HEK293T (cell line): ENCODE measurements around the gene FAM20C.

Experiments
- CTCF ChIA-PET: fragments of 350-600 bp; formaldehyde crosslinking; extraction: SDS; loops from one replicate; lab custom pipeline; 2021; ENCODE audit warnings: antibody characterized with exemption, inconsistent platforms; lab: Yijun Ruan, JAX
- POLR2A ChIA-PET: fragments of 350-600 bp; formaldehyde crosslinking; extraction: SDS; loops from one replicate; lab custom pipeline; 2020; ENCODE audit warnings: antibody characterized with exemption, inconsistent platforms; lab: Yijun Ruan, JAX
- DNase-seq: peaks from one replicate; pipeline ENCODE4 v3.0.0; 2012; ENCODE audit warnings: mixed read lengths; ENCODE audit errors: extremely low spot score
- ARNT ChIP-seq: fragments of 450-650 bp; IDR thresholded peaks from 2 replicates; pipeline ENCODE4 v1.6.1; 2017; ENCODE audit warnings: mild to moderate bottlenecking
- BHLHE40 ChIP-seq: fragments of 450-650 bp; IDR thresholded peaks from 2 replicates; pipeline ENCODE4 v1.6.1; 2016; ENCODE audit warnings: mild to moderate bottlenecking, moderate library complexity, borderline replicate concordance
- CTBP1 ChIP-seq: fragments of 450-650 bp; IDR thresholded peaks from 2 replicates; pipeline ENCODE4 v1.6.1; 2016; ENCODE audit warnings: borderline replicate concordance
- ELF4 ChIP-seq: fragments of 450-650 bp; IDR thresholded peaks from 2 replicates; pipeline ENCODE4 v1.6.1; 2017; ENCODE audit warnings: antibody characterized with exemption
- FOXA1 ChIP-seq: fragments of 450-650 bp; IDR thresholded peaks from 2 replicates; pipeline ENCODE4 v1.6.1; 2016; ENCODE audit warnings: mild to moderate bottlenecking
- FOXK2 ChIP-seq: fragments of 450-650 bp; IDR thresholded peaks from 2 replicates; pipeline ENCODE4 v1.6.1; 2016; ENCODE audit warnings: mild to moderate bottlenecking
- FOXM1 ChIP-seq: fragments of 450-650 bp; IDR thresholded peaks from 2 replicates; pipeline ENCODE4 v1.6.1; 2017; ENCODE audit warnings: mild to moderate bottlenecking, borderline replicate concordance
- HDGF ChIP-seq: fragments of 450-650 bp; IDR thresholded peaks from 2 replicates; pipeline ENCODE4 v1.6.1; 2017; ENCODE audit warnings: antibody characterized with exemption, borderline replicate concordance
- L3MBTL2 ChIP-seq: fragments of 450-650 bp; conservative IDR thresholded peaks from 2 replicates; pipeline ENCODE4 v1.6.1; 2016; ENCODE audit warnings: mild to moderate bottlenecking
- LEF1 ChIP-seq: fragments of 450-650 bp; IDR thresholded peaks from 2 replicates; pipeline ENCODE4 v1.6.1; 2017; ENCODE audit warnings: mild to moderate bottlenecking, borderline replicate concordance
- NFRKB ChIP-seq: fragments of 450-650 bp; IDR thresholded peaks from 2 replicates; pipeline ENCODE4 v1.6.1; 2016; ENCODE audit warnings: mild to moderate bottlenecking, moderate library complexity
- PKNOX1 ChIP-seq: fragments of 450-650 bp; IDR thresholded peaks from 2 replicates; pipeline ENCODE4 v1.6.1; 2016
- SP1 ChIP-seq: fragments of 450-650 bp; IDR thresholded peaks from 2 replicates; pipeline ENCODE4 v1.6.1; 2017
- SUZ12 ChIP-seq: fragments of 450-650 bp; IDR thresholded peaks from 2 replicates; pipeline ENCODE4 v1.6.1; 2016; ENCODE audit warnings: mild to moderate bottlenecking
- TARDBP ChIP-seq: fragments of 450-650 bp; IDR thresholded peaks from 2 replicates; pipeline ENCODE4 v1.6.1; 2016
- ZNF384 ChIP-seq: fragments of 450-650 bp; IDR thresholded peaks from 2 replicates; pipeline ENCODE4 v1.6.1; 2016

FAM20C gene

GRCh38 chr7:212754-213153, 20.4 kb downstream of the FAM20C start:
- ChIA-PET CTCF (no interaction called here), POLR2A (no interaction called here)
- DNase-seq, result no peak
- TF ChIP-seq CTBP1 (no peak), NFRKB (no peak), LEF1 (no peak), ELF4 (no peak), FOXA1 (no peak)

GRCh38 chr7:213324-213993, 21.1 kb downstream of the FAM20C start:
- POLR2A ChIA-PET, result no interaction called here
- no peak for TF ChIP-seq ARNT
- TF ChIP-seq HDGF, result no peak
- no peak for TF ChIP-seq TARDBP
- TF ChIP-seq NFRKB, result no peak
- CTCF ChIA-PET, result no interaction called here
- no peak for DNase-seq

GRCh38 chr7:214410-215212, 22.2 kb downstream of the FAM20C start:
- DNase-seq, result no peak
- ChIA-PET POLR2A (no interaction called here), CTCF (no interaction called here)
- TF ChIP-seq FOXM1 (no peak), CTBP1 (no peak), PKNOX1 (no peak)

- POLR2A ChIA-PET, result no interaction called here
- DNase-seq, result no peak
- TF ChIP-seq PKNOX1, result no peak
- TF ChIP-seq SP1, result no peak
- TF ChIP-seq ZNF384, result no peak
- TF ChIP-seq CTBP1, result no peak
- no peak for TF ChIP-seq ARNT
- TF ChIP-seq TARDBP, result no peak
- no peak for TF ChIP-seq SUZ12
- no peak for TF ChIP-seq LEF1
- no peak for TF ChIP-seq FOXM1
- no peak for TF ChIP-seq HDGF
- TF ChIP-seq ELF4, result no peak
- TF ChIP-seq NFRKB, result no peak
- no peak for TF ChIP-seq FOXA1
- TF ChIP-seq BHLHE40, result no peak
- TF ChIP-seq FOXK2, result no peak
- no peak for TF ChIP-seq L3MBTL2
- CTCF ChIA-PET, result no interaction called here
Observed at GRCh38 chr7:216360-217300, 24.3 kb downstream of the FAM20C start.

- CTCF ChIA-PET, result no interaction called here
- POLR2A ChIA-PET, result no interaction called here
- no peak for DNase-seq
- no peak for TF ChIP-seq ARNT
- no peak for TF ChIP-seq FOXK2
- TF ChIP-seq HDGF, result no peak
- TF ChIP-seq FOXM1, result no peak
- no peak for TF ChIP-seq ZNF384
- TF ChIP-seq L3MBTL2, result no peak
- TF ChIP-seq LEF1, result no peak
- TF ChIP-seq PKNOX1, result no peak
- no peak for TF ChIP-seq BHLHE40
- TF ChIP-seq CTBP1, result no peak
- TF ChIP-seq ELF4, result no peak
- no peak for TF ChIP-seq SP1
- TF ChIP-seq NFRKB, result no peak
- TF ChIP-seq FOXA1, result no peak
- TF ChIP-seq SUZ12, result no peak
Observed at GRCh38 chr7:217781-218180, 25.4 kb downstream of the FAM20C start.

- TF ChIP-seq SUZ12 (no peak), PKNOX1 (no peak), ELF4 (no peak), FOXM1 (no peak), BHLHE40 (no peak), L3MBTL2 (no peak), FOXA1 (no peak)
- POLR2A ChIA-PET, result no interaction called here
- CTCF ChIA-PET, result no interaction called here
- no peak for DNase-seq
Observed at GRCh38 chr7:218316-218715, 25.9 kb downstream of the FAM20C start.
